ENCODE data around the gene SYNGR3.

- TF ChIP-seq POLR2A (IDR thresholded peaks at IDR 0.05; ENCODE audit: low read length) (no peak), GATA1 (IDR thresholded peaks at IDR 0.05; ENCODE audit: low read depth, low read length) (no peak)
Observed at GRCh38 chr16:2038382-2039231, 48.8 kb downstream of the SYNGR3 start.

All from erythroblast (primary cell).